GM19238 (cell line): ENCODE results near the gene VPREB3.

ENCODE experiments used
- DNase-seq: peaks from one replicate; pipeline ENCODE4 v3.0.0; 2011; ENCODE audit warnings: low spot score; ENCODE audit not compliant: insufficient read length

The VPREB3 gene

GRCh38 chr22:23764899-23765881 is 11.0 kb upstream of the VPREB3 start:
- no peak for DNase-seq

DNA sequence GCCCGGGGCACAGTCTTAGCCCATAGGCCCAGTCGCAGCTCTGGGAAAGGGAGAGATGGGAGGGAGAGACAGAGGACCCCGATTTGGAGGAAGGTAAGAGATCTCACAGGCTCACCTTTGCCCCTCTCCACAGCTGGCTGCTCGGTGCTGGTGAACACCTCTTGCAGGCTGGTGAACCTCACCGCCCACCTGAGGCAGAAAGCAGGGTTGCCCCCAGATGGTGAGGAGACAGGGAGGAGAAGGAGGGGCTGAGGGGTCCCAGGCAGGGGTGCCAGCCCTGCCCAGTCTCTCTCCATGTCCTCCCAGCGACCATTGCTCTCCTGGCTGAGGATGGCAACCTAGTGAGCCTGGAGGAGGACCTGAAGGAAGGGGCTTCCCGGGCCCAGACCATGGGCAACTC is 9.7 kb upstream of the VPREB3 start:
- DNase-seq, result no peak

GRCh38 chr22:23763579-23763945 is 9.3 kb upstream of the VPREB3 start:
- DNase-seq, result no peak

DNA sequence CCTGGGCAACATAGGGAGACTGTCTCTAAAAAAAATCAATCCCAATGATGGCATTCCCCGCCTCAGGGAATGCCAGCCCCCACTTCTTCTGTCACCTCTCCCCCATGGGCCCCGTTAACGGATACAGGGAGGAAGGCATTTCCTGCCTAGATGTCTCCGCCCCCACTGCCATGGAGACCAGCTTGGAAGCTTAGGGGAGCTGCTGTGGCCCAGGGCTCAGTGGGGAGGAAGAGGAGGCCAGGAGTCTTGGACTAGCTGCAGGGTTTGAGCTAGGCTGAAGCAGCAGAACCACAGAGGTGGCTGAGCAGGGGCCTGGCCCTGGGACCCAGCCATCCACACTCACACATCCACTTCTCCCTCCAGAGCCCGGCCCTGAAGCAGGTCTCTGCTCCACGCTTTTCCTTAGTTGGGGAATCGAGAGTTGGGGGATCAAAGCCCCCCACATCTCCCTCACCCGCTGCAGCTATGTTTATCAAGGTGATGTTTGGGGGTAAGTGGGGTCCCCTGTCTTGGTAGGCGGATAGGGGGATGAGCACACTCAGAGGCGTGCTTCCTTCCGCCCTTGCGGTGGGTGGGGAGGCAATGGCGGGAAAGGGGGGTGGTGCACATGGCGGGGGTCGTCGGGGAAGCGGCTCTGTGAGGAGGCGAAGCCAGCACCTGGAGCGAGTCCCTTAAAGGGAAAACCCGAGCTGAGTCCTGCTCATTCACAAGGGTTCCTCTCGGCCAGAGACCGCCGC is 8.8 kb upstream of the VPREB3 start, which contains the start of gene C22orf15:
Gene C22orf15 (plus strand): TSS at position 149 of the 737 bp plus-strand sequence. CDS start 317 bp downstream, at position 466.
- DNase-seq, result no peak

- no peak for DNase-seq
These were observed 5.8 kb upstream of the VPREB3 start for GRCh38 chr22:23760056-23760455.

- no peak for DNase-seq
These were observed 5.3 kb upstream of the VPREB3 start for GRCh38 chr22:23759566-23759965.

GRCh38 chr22:23756891-23757290 is 2.7 kb upstream of the VPREB3 start:
- no peak for DNase-seq

GRCh38 chr22:23755711-23756110 is 1.5 kb upstream of the VPREB3 start:
- no peak for DNase-seq

DNA sequence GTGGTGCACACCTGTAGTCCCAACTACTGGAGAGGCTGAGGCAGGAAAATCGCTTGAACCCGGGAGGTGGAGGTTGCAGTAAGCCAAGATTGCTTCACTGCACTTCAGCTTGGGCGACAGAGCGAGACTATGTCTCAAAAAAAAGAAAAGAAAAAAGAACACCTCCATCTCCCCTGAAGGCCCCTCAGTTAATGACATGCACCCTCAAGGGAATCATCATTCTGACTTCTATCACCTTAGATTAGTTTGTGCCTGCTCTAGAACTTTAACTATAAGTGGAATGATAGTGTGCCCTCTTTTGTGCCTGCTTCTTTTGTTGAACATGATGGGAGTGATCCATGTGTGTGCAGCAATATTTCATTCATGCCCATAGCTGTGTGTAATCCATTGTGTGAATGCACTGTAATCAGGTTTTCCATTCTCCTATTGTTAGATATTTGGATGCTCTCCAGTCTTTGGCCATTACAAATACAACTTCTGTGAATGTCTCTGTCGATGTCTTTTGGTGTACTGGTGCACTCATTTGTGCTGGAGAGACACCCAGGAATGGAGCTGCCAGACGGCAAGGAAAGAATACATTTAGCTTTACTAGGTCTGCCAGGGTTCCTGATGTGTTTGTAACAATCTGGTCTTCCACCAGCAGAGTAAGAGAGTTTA is 883 bp upstream of the VPREB3 start:
- DNase-seq, result no peak

GRCh38 chr22:23753385-23753784 is 840 bp downstream of the VPREB3 start:
- no peak for DNase-seq

- DNase-seq, result no peak
These were observed 1.5 kb downstream of the VPREB3 start for GRCh38 chr22:23752750-23753149.

DNA sequence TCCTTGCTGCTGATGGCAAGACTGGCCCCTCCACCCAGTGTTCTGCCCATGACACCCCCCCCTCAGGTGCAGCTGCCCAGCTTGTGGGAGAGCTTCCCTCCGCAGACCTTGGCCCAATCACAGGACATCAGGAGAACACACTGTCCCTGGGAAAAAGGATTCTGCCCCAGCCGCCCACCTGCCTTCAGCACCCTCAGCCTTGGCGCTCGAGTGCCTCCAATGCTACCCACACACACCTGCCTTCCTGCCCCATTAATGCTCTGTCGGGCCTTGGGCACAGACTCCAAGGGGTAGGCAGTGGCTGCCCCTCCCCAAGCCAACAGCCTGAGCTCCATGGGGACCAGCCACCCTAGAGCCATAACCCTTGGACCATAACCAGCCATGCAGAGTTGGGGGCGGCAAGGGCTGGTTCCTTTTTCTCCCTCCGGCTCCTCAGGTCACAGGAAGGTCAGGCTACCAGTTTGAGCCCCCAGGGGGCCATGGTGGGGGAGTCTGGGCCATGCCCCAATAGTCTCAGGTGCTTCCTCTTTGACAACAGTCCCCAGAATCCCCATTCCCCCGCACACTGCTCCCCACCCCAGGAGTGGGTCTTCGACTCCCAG is 2.0 kb downstream of the VPREB3 start:
- DNase-seq, result peak; percentile 66

DNA sequence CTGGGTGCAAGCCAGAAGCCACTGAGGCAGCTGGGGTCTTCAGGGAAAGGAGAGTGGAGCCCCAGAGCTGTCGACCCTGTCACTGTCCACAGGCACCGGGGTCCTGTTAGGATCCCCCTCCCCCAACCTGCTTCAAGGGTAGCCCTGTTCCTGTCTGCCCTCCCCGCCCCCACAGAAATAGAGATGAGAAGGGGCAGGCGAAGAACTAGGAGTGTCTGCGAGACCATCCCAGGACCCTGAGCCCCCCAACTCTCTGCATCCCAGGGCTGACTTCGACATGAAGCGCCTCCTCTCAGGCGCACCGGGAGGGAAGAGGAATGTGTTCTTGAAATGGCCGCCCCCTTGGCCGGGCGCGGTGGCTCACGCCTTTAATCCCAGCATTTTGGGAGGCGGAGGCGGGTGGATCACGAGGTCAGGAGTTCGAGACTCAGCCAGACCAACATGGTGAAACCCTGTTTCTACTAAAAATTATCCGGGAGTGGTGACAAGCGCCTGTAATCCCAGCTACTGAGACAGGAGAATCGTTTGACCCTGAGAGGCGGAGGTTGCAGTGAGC is 2.7 kb downstream of the VPREB3 start:
- no peak for DNase-seq

- DNase-seq, result peak; percentile 82
These were observed 3.3 kb downstream of the VPREB3 start, which contains the start of gene ZNF70 for GRCh38 chr22:23750714-23751440. Gene ZNF70 (minus strand): TSS chr22:23751112. CDS start chr22:23745140, 5,972 bp downstream.

DNA sequence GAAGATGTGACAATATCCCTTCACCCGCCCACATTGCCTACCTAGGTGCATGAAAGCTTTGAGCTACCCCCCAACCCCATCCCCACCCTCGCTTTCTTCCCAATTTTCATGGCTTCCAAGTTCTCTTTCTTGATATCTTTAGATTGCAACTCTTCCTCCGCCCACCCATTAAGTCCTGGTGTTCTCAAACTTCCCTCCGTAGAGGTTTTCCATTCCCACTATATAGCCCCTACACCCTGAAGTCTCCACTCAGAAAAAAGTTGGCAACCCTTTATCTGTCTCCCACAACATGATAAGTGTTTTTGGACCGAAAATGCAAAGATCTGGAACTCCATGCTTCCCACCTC is 3.9 kb downstream of the VPREB3 start:
- DNase-seq, result no peak

DNA sequence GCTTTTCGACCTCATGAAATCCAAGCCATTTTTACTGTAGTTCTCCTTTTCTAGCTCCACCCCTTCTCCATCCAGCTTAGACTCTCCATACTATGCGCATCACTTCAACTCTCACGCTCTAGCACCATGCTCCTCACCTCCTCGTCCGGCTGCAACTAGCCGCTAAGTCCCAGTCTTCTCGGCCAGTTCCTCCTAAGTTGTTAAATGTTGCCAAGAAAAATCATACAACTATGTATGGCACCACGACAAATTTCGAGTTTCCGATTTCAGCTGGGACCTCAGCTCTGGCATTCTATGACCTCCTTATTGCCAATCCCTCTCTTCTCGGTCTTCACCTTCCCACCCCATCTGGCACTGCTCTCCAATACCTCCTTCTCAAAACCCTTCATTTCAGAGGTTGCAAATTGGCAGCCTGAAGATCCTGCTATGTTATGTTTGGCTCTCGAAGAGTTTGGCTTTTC is 4.4 kb downstream of the VPREB3 start:
- DNase-seq, result no peak

DNA sequence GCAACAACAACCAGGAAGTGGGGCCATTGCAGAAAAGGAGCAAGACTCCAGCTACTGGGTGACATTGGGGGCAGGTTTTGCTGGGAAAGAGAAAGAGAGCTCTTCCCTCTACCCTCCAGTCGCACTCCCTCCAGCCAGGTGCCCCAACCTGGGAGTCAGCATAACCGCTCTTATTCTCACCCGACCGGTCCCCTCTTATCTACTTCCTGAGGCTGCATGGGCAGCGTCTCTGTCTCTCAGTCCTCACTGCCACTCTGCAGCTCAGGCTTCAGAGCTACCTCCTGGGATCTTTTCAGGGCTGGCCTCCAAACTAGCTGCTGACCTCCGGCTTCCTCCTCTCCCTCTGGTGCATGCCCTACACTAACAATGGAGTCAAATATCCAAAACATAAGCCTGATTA is 8.4 kb downstream of the VPREB3 start:
- no peak for DNase-seq

DNA sequence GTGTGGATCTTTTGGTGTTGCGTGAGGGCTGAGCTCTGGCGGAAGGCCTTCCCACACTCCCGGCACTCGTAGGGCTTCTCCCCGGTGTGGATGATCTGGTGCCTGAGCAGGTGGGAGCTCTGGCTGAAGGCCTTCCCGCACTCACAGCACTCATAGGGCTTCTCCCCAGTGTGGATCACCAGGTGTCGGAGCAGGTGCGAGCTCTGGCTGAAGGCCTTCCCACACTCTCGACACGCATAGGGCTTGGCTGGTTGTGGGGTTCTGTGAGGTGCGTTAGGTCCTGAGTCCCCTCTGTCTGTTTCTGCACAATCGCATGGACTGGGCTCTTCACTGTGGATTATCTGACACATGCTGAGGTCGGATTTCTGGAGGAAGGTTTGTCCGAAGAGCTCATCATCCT is 9.7 kb downstream of the VPREB3 start:
- no peak for DNase-seq

GRCh38 chr22:23744001-23744400 is 10.2 kb downstream of the VPREB3 start:
- DNase-seq, result no peak

GRCh38 chr22:23743303-23743705 is 10.9 kb downstream of the VPREB3 start:
- no peak for DNase-seq
